KMS-11 (cell line): ENCODE data around the gene NUPR2.
A peak's percentile ranks its signal among the peaks of the same experiment; 100 is the strongest.
"Not testable (repeated sequence)": the region's sequence is repeated elsewhere in the genome, so short reads cannot be mapped to it uniquely, and the experiment has no call there.

ENCODE experiments used
- H2AFZ ChIP-seq: fragments of 200-600 bp; sonication (generic); 2 replicates; pipeline ENCODE4 v1.6.1; 2016; ENCODE audit warnings: antibody characterized with exemption, mixed run types, low read depth
- H3K27ac ChIP-seq: fragments of 200-600 bp; sonication (generic); 2 replicates; pipeline ENCODE4 v1.6.1; 2016; ENCODE audit warnings: mild to moderate bottlenecking, mixed run types
- H3K27me3 ChIP-seq: fragments of 200-600 bp; sonication (generic); 2 replicates; pipeline ENCODE4 v1.6.1; 2017; ENCODE audit warnings: mild to moderate bottlenecking, low read depth, mixed run types, moderate library complexity; ENCODE audit not compliant: insufficient read depth
- H3K36me3 ChIP-seq: fragments of 200-600 bp; sonication (generic); 2 replicates; pipeline ENCODE4 v1.6.1; 2017; ENCODE audit warnings: mild to moderate bottlenecking, mixed run types; ENCODE audit not compliant: insufficient read depth
- H3K4me1 ChIP-seq: fragments of 200-600 bp; sonication (generic); 2 replicates; pipeline ENCODE4 v1.6.1; 2016; ENCODE audit warnings: mild to moderate bottlenecking, low read depth, mixed run types; ENCODE audit not compliant: poor library complexity, severe bottlenecking
- H3K4me2 ChIP-seq: fragments of 200-600 bp; sonication (generic); 2 replicates; pipeline ENCODE4 v1.7.0; 2016; ENCODE audit warnings: mild to moderate bottlenecking, mixed run types
- H3K4me3 ChIP-seq: fragments of 200-600 bp; sonication (generic); IDR thresholded peaks from 2 replicates; pipeline ENCODE4 v1.6.1; 2017; ENCODE audit warnings: low read depth, low read length, mixed read lengths; ENCODE audit not compliant: insufficient read depth
- H3K79me2 ChIP-seq: fragments of 200-600 bp; sonication (generic); 2 replicates; pipeline ENCODE4 v1.6.1; 2016; ENCODE audit warnings: low read depth, mixed run types; ENCODE audit not compliant: insufficient read depth
- H3K9ac ChIP-seq: fragments of 200-600 bp; sonication (generic); 2 replicates; pipeline ENCODE4 v1.6.1; 2016; ENCODE audit warnings: mild to moderate bottlenecking, mixed run types
- H4K20me1 ChIP-seq: fragments of 200-600 bp; sonication (generic); 2 replicates; pipeline ENCODE4 v1.6.1; 2016; ENCODE audit warnings: mild to moderate bottlenecking, mixed run types; ENCODE audit not compliant: insufficient read depth
- TF ChIP-seq, protein P1 (sequence below): fragments of 200-600 bp; sonication (generic); conservative IDR thresholded peaks from 2 replicates; pipeline ENCODE4 v1.6.1; 2017; ENCODE audit warnings: low read depth, mild to moderate bottlenecking, antibody characterized with exemption, low read length, moderate library complexity, mixed read lengths

The NUPR2 gene

DNA sequence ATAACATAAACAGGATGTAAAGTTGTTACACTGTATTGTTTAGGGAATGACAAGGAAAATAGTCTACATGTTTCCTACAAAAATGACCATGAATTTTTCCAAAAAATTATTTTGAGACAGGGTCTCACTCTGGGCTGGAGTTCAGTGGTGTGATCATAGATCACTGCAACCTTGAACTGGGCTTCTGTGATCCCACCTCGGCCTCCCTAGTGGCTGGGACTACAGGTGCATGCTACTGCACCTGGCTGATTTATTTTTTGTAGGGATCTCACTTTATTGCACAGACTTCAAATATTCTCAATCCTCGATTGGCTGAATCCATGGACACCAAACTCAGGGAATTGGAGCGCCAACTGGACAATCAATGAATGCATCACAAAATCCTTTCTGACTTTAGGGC is 16.6 kb downstream of the NUPR2 start:
- Histone ChIP-seq H3K4me2 (no peak overlapping the region), H2AFZ (no peak overlapping the region), H3K4me3 (no peak overlapping the region), H3K79me2 (peaks cover 13% of the 10 kb centered on the region), H3K27ac (peak overlapping the region; percentile 58; the same call in 1 of the 2 replicates), H4K20me1 (no peaks in the 10 kb centered on the region), H3K36me3 (peaks cover 22% of the 10 kb centered on the region; the same call in 1 of the 2 replicates), H3K4me1 (peaks cover 84% of the 10 kb centered on the region), H3K27me3 (no peaks in the 10 kb centered on the region), H3K9ac (no peak overlapping the region)
- TF ChIP-seq, protein P1, sequence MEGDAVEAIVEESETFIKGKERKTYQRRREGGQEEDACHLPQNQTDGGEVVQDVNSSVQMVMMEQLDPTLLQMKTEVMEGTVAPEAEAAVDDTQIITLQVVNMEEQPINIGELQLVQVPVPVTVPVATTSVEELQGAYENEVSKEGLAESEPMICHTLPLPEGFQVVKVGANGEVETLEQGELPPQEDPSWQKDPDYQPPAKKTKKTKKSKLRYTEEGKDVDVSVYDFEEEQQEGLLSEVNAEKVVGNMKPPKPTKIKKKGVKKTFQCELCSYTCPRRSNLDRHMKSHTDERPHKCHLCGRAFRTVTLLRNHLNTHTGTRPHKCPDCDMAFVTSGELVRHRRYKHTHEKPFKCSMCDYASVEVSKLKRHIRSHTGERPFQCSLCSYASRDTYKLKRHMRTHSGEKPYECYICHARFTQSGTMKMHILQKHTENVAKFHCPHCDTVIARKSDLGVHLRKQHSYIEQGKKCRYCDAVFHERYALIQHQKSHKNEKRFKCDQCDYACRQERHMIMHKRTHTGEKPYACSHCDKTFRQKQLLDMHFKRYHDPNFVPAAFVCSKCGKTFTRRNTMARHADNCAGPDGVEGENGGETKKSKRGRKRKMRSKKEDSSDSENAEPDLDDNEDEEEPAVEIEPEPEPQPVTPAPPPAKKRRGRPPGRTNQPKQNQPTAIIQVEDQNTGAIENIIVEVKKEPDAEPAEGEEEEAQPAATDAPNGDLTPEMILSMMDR, result no peak

DNA sequence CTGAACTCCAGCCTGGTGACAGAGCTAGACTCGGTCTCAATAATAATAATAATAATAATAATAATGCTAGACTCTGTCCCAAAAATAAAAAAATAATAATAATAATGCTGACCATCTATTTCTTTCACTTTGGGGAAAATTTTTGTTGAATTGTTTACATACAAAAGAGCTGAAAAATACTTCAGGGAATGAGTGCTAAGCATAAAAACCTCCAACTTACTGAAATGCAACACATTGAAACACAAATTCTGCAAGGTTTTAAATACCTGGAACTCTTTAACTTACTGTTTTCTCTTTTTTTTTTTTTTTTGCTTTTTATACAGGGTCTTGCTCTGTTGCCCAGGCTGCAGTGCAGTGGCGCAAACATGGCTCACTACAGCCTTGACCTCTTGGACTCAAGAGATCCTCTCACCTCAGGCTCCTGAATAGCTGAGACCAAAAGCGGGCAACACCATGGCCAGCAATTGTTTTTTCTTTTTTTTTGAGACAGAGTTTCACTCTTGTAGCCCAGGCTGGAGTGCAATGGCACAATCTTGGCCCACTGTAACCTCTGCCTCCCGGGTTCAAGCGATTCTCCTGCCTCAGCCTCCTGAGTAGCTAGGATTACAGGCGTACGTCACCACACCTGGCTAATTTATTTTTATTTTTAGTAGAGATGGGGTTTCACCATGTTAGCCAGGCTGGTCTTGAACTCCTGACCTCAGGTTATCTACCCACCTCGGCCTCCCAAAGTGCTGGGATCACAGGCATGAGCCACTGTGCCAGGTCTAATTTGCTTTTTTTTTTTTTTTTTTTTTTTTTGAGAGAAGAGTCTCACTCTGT is 17.8 kb downstream of the NUPR2 start:
- H4K20me1 ChIP-seq, result not testable (repeated sequence)
- H3K27ac ChIP-seq, result peak overlapping the region; percentile 58

DNA sequence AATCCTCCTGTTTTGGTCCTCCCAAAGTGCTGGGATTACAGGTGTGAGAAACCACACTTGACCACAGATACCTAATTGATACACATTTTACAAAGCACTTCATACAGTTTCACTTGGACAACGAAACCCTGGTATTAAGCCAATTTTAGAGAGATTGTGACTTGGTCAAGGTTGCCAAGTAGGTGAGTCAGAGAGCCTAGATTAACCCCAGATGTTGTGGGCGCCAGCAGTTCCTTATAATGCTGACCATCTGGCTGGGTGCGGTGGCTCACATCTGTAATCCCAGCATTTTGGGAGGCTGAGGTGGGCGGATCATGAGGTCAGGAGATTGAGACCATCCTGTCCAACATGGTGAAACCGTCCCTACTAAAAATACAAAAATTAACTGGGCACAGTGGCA is 18.5 kb downstream of the NUPR2 start:
- peak overlapping the region; percentile 44; the same call in 1 of the 2 replicates for H3K4me2 ChIP-seq
- peaks cover 10% of the 10 kb centered on the region; the same call in 1 of the 2 replicates for H3K36me3 ChIP-seq
- H2AFZ ChIP-seq, result no peak overlapping the region
- H3K4me3 ChIP-seq, result no peak overlapping the region
- TF ChIP-seq, protein P1, result no peak
- H3K27ac ChIP-seq, result peak overlapping the region; percentile 58
- H4K20me1 ChIP-seq, result no peaks in the 10 kb centered on the region
- H3K27me3 ChIP-seq, result no peaks in the 10 kb centered on the region
- H3K79me2 ChIP-seq, result no peaks in the 10 kb centered on the region
- H3K9ac ChIP-seq, result no peak overlapping the region
- H3K4me1 ChIP-seq, result peaks cover 68% of the 10 kb centered on the region

More for the DNA sequence above, 17.8 kb downstream of the NUPR2 start:
- Histone ChIP-seq H3K4me2 (peak overlapping the region; percentile 44; the same call in 1 of the 2 replicates), H3K36me3 (peaks cover 14% of the 10 kb centered on the region; the same call in 1 of the 2 replicates), H3K4me1 (peaks cover 75% of the 10 kb centered on the region)
- not testable (repeated sequence) for H3K9ac ChIP-seq, H3K79me2 ChIP-seq, H3K27me3 ChIP-seq, H2AFZ ChIP-seq, H3K4me3 ChIP-seq

GRCh38 chr7:56092789-56093531 is 23.3 kb downstream of the NUPR2 start, which contains the start of gene PHKG1:
PHKG1 (minus strand) TSS chr7:56092952; CDS start chr7:56088941, 4,011 bp downstream.
- H4K20me1 ChIP-seq, result no peaks in the 10 kb centered on the region
- peaks cover 21% of the 10 kb centered on the region for H3K4me1 ChIP-seq
- no peaks in the 10 kb centered on the region for H3K27me3 ChIP-seq
- H2AFZ ChIP-seq, result no peak within 1 kb of the TSS
- no peak within 1 kb of the TSS for H3K27ac ChIP-seq
- H3K4me3 ChIP-seq, result no peak within 1 kb of the TSS
- H3K4me2 ChIP-seq, result no peak within 1 kb of the TSS
- no peaks in the 10 kb centered on the region for H3K79me2 ChIP-seq
- no peak within 1 kb of the TSS for H3K9ac ChIP-seq
- TF ChIP-seq, protein P1, result no peak
- H3K36me3 ChIP-seq, result no peaks in the 10 kb centered on the region

- not testable (repeated sequence) for H3K36me3 ChIP-seq, H3K9ac ChIP-seq, H2AFZ ChIP-seq, H3K27ac ChIP-seq, H3K4me3 ChIP-seq, H3K27me3 ChIP-seq, H3K4me2 ChIP-seq, H4K20me1 ChIP-seq, H3K79me2 ChIP-seq
- peaks cover 15% of the 10 kb centered on the region for H3K4me1 ChIP-seq
These were observed 23.8 kb downstream of the NUPR2 start for GRCh38 chr7:56092388-56092787.
